GM21529 (cell line): ENCODE results near the gene CHD8.
"Not testable (repeated sequence)": the region's sequence is repeated elsewhere in the genome, so short reads cannot be mapped to it uniquely, and the experiment has no call there.

Source experiments
- ATAC-seq: cut with Tn5 transposase; IDR thresholded peaks from one replicate; pipeline ENCODE4 v1.9.1; 2021; ENCODE audit not compliant: unreplicated experiment

CHD8 gene

GRCh38 chr14:21455912-21456667 lies at the start of gene CHD8:
Gene CHD8, minus strand, starts transcription at chr14:21456123. Its CDS starts 24,480 bp downstream, at chr14:21431643.
- peak; percentile 97 for ATAC-seq

GRCh38 chr14:21505012-21505553 lies 49.2 kb upstream of the CHD8 start:
- ATAC-seq, result peak; percentile 84

GRCh38 chr14:21503376-21503775 lies 47.5 kb upstream of the CHD8 start:
- ATAC-seq, result no peak

- no peak for ATAC-seq
Observed at GRCh38 chr14:21501568-21501967, 45.6 kb upstream of the CHD8 start.

- ATAC-seq, result no peak
Observed at GRCh38 chr14:21498540-21499526, 42.9 kb upstream of the CHD8 start.

GRCh38 chr14:21496453-21496852 lies 40.5 kb upstream of the CHD8 start:
- no peak for ATAC-seq

GRCh38 chr14:21494902-21495762 lies 39.2 kb upstream of the CHD8 start:
- no peak for ATAC-seq

GRCh38 chr14:21486640-21487087 lies 30.7 kb upstream of the CHD8 start:
- no peak for ATAC-seq

- ATAC-seq, result peak; percentile 99
Observed at GRCh38 chr14:21476925-21477681, 21.2 kb upstream of the CHD8 start, which contains the start of the genes RAB2B and TOX4. Gene RAB2B, minus strand, starts transcription at chr14:21476959. Its CDS starts 87 bp downstream, at chr14:21476872. Gene TOX4, plus strand, starts transcription at chr14:21477195. Its CDS starts 84 bp downstream, at chr14:21477279.

GRCh38 chr14:21476523-21476924 lies 20.6 kb upstream of the CHD8 start:
- ATAC-seq, result peak; percentile 31

GRCh38 chr14:21475767-21476522 lies 20.0 kb upstream of the CHD8 start:
- ATAC-seq, result no peak

GRCh38 chr14:21467616-21468015 lies 11.7 kb upstream of the CHD8 start:
- ATAC-seq, result no peak

- ATAC-seq, result peak; percentile 21
Observed at GRCh38 chr14:21455592-21455911, 371 bp downstream of the CHD8 start.

GRCh38 chr14:21454843-21455544 lies 929 bp downstream of the CHD8 start:
- no peak for ATAC-seq

GRCh38 chr14:21449899-21450216 lies 6.1 kb downstream of the CHD8 start:
- no peak for ATAC-seq

- not testable (repeated sequence) for ATAC-seq
Observed at GRCh38 chr14:21442657-21443056, 13.3 kb downstream of the CHD8 start.

GRCh38 chr14:21440859-21441258 lies 15.1 kb downstream of the CHD8 start:
- ATAC-seq, result no peak

- ATAC-seq, result peak; percentile 99
Observed at GRCh38 chr14:21437063-21437901, 18.6 kb downstream of the CHD8 start.
